ENCODE data around the gene TMEM52B.

GRCh38 chr12:10167599-10167998 lies 11.2 kb upstream of the TMEM52B start:
- TF ChIP-seq POLR2A (IDR thresholded peaks at IDR 0.05): no peak
- TF ChIP-seq, protein P1, sequence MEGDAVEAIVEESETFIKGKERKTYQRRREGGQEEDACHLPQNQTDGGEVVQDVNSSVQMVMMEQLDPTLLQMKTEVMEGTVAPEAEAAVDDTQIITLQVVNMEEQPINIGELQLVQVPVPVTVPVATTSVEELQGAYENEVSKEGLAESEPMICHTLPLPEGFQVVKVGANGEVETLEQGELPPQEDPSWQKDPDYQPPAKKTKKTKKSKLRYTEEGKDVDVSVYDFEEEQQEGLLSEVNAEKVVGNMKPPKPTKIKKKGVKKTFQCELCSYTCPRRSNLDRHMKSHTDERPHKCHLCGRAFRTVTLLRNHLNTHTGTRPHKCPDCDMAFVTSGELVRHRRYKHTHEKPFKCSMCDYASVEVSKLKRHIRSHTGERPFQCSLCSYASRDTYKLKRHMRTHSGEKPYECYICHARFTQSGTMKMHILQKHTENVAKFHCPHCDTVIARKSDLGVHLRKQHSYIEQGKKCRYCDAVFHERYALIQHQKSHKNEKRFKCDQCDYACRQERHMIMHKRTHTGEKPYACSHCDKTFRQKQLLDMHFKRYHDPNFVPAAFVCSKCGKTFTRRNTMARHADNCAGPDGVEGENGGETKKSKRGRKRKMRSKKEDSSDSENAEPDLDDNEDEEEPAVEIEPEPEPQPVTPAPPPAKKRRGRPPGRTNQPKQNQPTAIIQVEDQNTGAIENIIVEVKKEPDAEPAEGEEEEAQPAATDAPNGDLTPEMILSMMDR (IDR thresholded peaks at IDR 0.05): no peak

Data from adrenal gland (tissue), 5 donors.